IPS-15b (cell line): Measurements from ENCODE around the gene LIX1.
"Not testable (repeated sequence)": the region's sequence is repeated elsewhere in the genome, so short reads cannot be mapped to it uniquely, and the experiment has no call there.

Source experiments
- H3K27me3 ChIP-seq: one replicate; pipeline ENCODE4 v1.6.1; 2013; ENCODE audit warnings: low read length; ENCODE audit not compliant: control insufficient read depth, insufficient read depth
- H3K36me3 ChIP-seq: one replicate; pipeline ENCODE4 v1.6.1; 2013; ENCODE audit warnings: low read length; ENCODE audit not compliant: control insufficient read depth, insufficient read depth
- H3K4me1 ChIP-seq: one replicate; pipeline ENCODE4 v1.6.1; 2013; ENCODE audit warnings: mild to moderate bottlenecking, low read length; ENCODE audit not compliant: control insufficient read depth, insufficient read depth
- H3K4me3 ChIP-seq: one replicate; pipeline ENCODE4 v1.5.1; 2013; ENCODE audit warnings: low read depth, low read length
- H3K9ac ChIP-seq: one replicate; pipeline ENCODE4 v1.6.1; 2013; ENCODE audit warnings: low read depth, mild to moderate bottlenecking, low read length
- H3K9me3 ChIP-seq: one replicate; pipeline ENCODE4 v1.6.1; 2013; ENCODE audit warnings: mild to moderate bottlenecking, low read length; ENCODE audit not compliant: control insufficient read depth, insufficient read depth

LIX1 gene

GRCh38 chr5:97087138-97087537 lies 55.3 kb downstream of the LIX1 start:
- no peak overlapping the region for H3K4me3 ChIP-seq
- H3K4me1 ChIP-seq = no peaks in the 10 kb centered on the region
- H3K36me3 ChIP-seq = peaks cover 3% of the 10 kb centered on the region
- H3K9me3 ChIP-seq = peaks cover 3% of the 10 kb centered on the region
- H3K9ac ChIP-seq = no peak overlapping the region
- H3K27me3 ChIP-seq = no peaks in the 10 kb centered on the region

GRCh38 chr5:97085459-97086181 lies 56.8 kb downstream of the LIX1 start:
- no peak overlapping the region for H3K9ac ChIP-seq
- H3K4me3 ChIP-seq = no peak overlapping the region
- H3K36me3 ChIP-seq = peaks cover 3% of the 10 kb centered on the region
- no peaks in the 10 kb centered on the region for H3K27me3 ChIP-seq
- no peaks in the 10 kb centered on the region for H3K4me1 ChIP-seq
- peaks cover 3% of the 10 kb centered on the region for H3K9me3 ChIP-seq

- not testable (repeated sequence) for H3K4me1 ChIP-seq, H3K4me3 ChIP-seq, H3K9me3 ChIP-seq, H3K9ac ChIP-seq, H3K36me3 ChIP-seq, H3K27me3 ChIP-seq
Observed at GRCh38 chr5:97084782-97085458, 57.5 kb downstream of the LIX1 start.

GRCh38 chr5:97078958-97079743 lies 63.3 kb downstream of the LIX1 start:
- H3K9me3 ChIP-seq = no peaks in the 10 kb centered on the region
- no peak overlapping the region for H3K9ac ChIP-seq
- H3K27me3 ChIP-seq = no peaks in the 10 kb centered on the region
- H3K4me1 ChIP-seq = no peaks in the 10 kb centered on the region
- H3K4me3 ChIP-seq = no peak overlapping the region
- H3K36me3 ChIP-seq = no peaks in the 10 kb centered on the region

GRCh38 chr5:97077246-97077645 lies 65.2 kb downstream of the LIX1 start:
- no peaks in the 10 kb centered on the region for H3K27me3 ChIP-seq
- no peaks in the 10 kb centered on the region for H3K36me3 ChIP-seq
- no peak overlapping the region for H3K9ac ChIP-seq
- H3K9me3 ChIP-seq = no peaks in the 10 kb centered on the region
- no peaks in the 10 kb centered on the region for H3K4me1 ChIP-seq
- H3K4me3 ChIP-seq = no peak overlapping the region

- no peak overlapping the region for H3K9ac ChIP-seq
- no peak overlapping the region for H3K4me3 ChIP-seq
- H3K27me3 ChIP-seq = no peaks in the 10 kb centered on the region
- no peaks in the 10 kb centered on the region for H3K9me3 ChIP-seq
- H3K4me1 ChIP-seq = no peaks in the 10 kb centered on the region
- no peaks in the 10 kb centered on the region for H3K36me3 ChIP-seq
Observed at GRCh38 chr5:97076098-97076497, 66.3 kb downstream of the LIX1 start.

GRCh38 chr5:97075649-97076048 lies 66.8 kb downstream of the LIX1 start:
- no peaks in the 10 kb centered on the region for H3K27me3 ChIP-seq
- H3K9me3 ChIP-seq = no peaks in the 10 kb centered on the region
- no peak overlapping the region for H3K4me3 ChIP-seq
- no peaks in the 10 kb centered on the region for H3K36me3 ChIP-seq
- H3K4me1 ChIP-seq = no peaks in the 10 kb centered on the region
- no peak overlapping the region for H3K9ac ChIP-seq

GRCh38 chr5:97074859-97075489 lies 67.4 kb downstream of the LIX1 start:
- Histone ChIP-seq H3K36me3 (no peaks in the 10 kb centered on the region), H3K4me3 (no peak overlapping the region), H3K4me1 (no peaks in the 10 kb centered on the region), H3K9me3 (no peaks in the 10 kb centered on the region), H3K9ac (no peak overlapping the region), H3K27me3 (no peaks in the 10 kb centered on the region)

- Histone ChIP-seq H3K27me3 (no peaks in the 10 kb centered on the region), H3K4me3 (no peak overlapping the region), H3K4me1 (no peaks in the 10 kb centered on the region), H3K36me3 (no peaks in the 10 kb centered on the region), H3K9ac (no peak overlapping the region), H3K9me3 (no peaks in the 10 kb centered on the region)
Observed at GRCh38 chr5:97073420-97073819, 69.0 kb downstream of the LIX1 start.

GRCh38 chr5:97072696-97073095 lies 69.7 kb downstream of the LIX1 start:
- Histone ChIP-seq H3K9ac (no peak overlapping the region), H3K4me3 (no peak overlapping the region), H3K27me3 (no peaks in the 10 kb centered on the region), H3K4me1 (no peaks in the 10 kb centered on the region), H3K9me3 (no peaks in the 10 kb centered on the region), H3K36me3 (no peaks in the 10 kb centered on the region)

- Histone ChIP-seq H3K36me3 (no peaks in the 10 kb centered on the region), H3K9me3 (no peaks in the 10 kb centered on the region), H3K4me1 (no peaks in the 10 kb centered on the region), H3K4me3 (no peak overlapping the region), H3K27me3 (no peaks in the 10 kb centered on the region), H3K9ac (no peak overlapping the region)
Observed at GRCh38 chr5:97071993-97072392, 70.4 kb downstream of the LIX1 start.
